LNCAP (cell line): ENCODE results near the gene FIZ1.

Experiments
- CTCF ChIP-seq: fragments of 450-650 bp; IDR thresholded peaks from 2 replicates; pipeline ENCODE4 v1.5.1; 2017; ENCODE audit warnings: mild to moderate bottlenecking

Gene FIZ1

GRCh38 chr19:55621205-55621672, 21.9 kb upstream of the FIZ1 start:
- no peak for TF ChIP-seq CTCF

GRCh38 chr19:55620410-55621204, 21.3 kb upstream of the FIZ1 start:
- no peak for TF ChIP-seq CTCF

- no peak for TF ChIP-seq CTCF
Measured at GRCh38 chr19:55619286-55619685, 20.0 kb upstream of the FIZ1 start.

- TF ChIP-seq CTCF = no peak
Measured at GRCh38 chr19:55618426-55618825, 19.1 kb upstream of the FIZ1 start.

GRCh38 chr19:55617426-55617825, 18.1 kb upstream of the FIZ1 start:
- no peak for TF ChIP-seq CTCF

GRCh38 chr19:55616395-55616875, 17.1 kb upstream of the FIZ1 start:
- no peak for TF ChIP-seq CTCF

GRCh38 chr19:55615543-55616394, 16.5 kb upstream of the FIZ1 start:
- no peak for TF ChIP-seq CTCF
